Activated T-cell treated with anti-CD3 and anti-CD28 coated beads, Interleukin-2, amount 50 U/mL, for 24 hours (primary cell): Measurements from ENCODE around the gene SERPINB6.
"Not testable (repeated sequence)": the region's sequence is repeated elsewhere in the genome, so short reads cannot be mapped to it uniquely, and the experiment has no call there.

Experiments
- DNase-seq: peaks from one replicate; pipeline ENCODE4 v3.0.0-alpha.2; 2020
- H3K27ac Mint-ChIP-seq: 2 replicates; pipeline ENCODE4 v1.8.0; 2020; ENCODE audit warnings: mild to moderate bottlenecking, mixed read lengths
- H3K27me3 Mint-ChIP-seq: 2 replicates; pipeline ENCODE4 v1.8.0; 2020; ENCODE audit warnings: mixed read lengths
- H3K36me3 Mint-ChIP-seq: 2 replicates; pipeline ENCODE4 v1.8.0; 2020; ENCODE audit warnings: low read depth, mixed read lengths
- H3K4me1 Mint-ChIP-seq: 2 replicates; pipeline ENCODE4 v1.8.0; 2020; ENCODE audit warnings: low read depth, mixed read lengths
- H3K4me3 Mint-ChIP-seq: 2 replicates; pipeline ENCODE4 v1.8.0; 2020; ENCODE audit warnings: mild to moderate bottlenecking, moderate library complexity, mixed read lengths
- H3K9me3 Mint-ChIP-seq: 2 replicates; pipeline ENCODE4 v1.8.0; 2020; ENCODE audit warnings: mixed read lengths

The SERPINB6 gene

DNA sequence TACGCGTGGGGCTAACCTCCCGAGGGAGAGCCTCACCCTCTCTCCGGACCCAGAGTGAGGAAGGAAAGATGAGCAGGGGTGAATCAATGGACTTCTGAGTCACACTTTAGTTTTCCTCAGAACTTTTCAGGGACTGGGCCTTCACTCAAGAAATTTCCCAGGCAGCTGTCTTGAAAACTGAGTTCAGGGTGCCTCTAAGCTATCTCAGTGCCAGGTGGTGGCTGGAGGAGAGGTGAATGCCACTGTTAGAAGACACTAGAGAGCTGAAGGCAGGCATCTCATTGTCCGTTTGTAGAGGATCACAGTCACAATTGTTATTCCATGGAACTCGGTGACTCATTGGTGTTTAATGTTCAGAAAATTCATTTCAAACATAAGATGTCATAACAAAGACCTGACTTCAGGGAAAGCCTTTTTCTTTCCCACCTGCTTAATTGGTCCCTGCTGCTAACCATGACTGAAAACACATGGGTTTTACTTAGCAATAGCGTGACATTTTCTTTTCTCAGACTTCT is 5.3 kb upstream of the SERPINB6 start:
- DNase-seq, result no peak
- no peaks in the 10 kb centered on the region for H3K36me3 Mint-ChIP-seq
- peaks cover 34% of the 10 kb centered on the region for H3K27me3 Mint-ChIP-seq
- peaks cover 2% of the 10 kb centered on the region for H3K9me3 Mint-ChIP-seq
- peak overlapping the region; percentile 89 for H3K27ac Mint-ChIP-seq
- peak overlapping the region; percentile 20 for H3K4me3 Mint-ChIP-seq
- peaks cover 39% of the 10 kb centered on the region for H3K4me1 Mint-ChIP-seq

DNA sequence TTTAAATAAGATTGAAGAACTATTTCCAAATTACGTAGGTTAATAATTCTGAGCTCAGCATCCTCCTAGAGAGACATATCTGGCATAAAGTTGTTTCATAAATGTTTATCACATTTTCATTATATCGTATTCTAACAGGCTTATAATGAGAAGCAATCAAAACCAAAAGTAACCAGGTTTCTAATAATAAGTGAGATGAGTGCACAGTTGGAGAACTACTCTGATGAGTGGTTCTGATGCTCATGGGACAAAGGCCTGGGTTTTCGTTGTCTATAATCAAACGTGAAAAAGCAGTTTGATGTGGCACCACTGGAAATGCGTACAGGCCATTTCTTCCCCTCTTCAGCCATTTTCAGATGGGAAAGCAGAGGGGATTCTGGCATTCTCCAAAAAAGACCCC is 4.7 kb upstream of the SERPINB6 start:
- H3K4me1 Mint-ChIP-seq, result peaks cover 39% of the 10 kb centered on the region
- no peaks in the 10 kb centered on the region for H3K36me3 Mint-ChIP-seq
- peak overlapping the region; percentile 20 for H3K4me3 Mint-ChIP-seq
- peaks cover 30% of the 10 kb centered on the region for H3K27me3 Mint-ChIP-seq
- no peak for DNase-seq
- peak overlapping the region; percentile 89 for H3K27ac Mint-ChIP-seq
- H3K9me3 Mint-ChIP-seq, result peaks cover 2% of the 10 kb centered on the region

DNA sequence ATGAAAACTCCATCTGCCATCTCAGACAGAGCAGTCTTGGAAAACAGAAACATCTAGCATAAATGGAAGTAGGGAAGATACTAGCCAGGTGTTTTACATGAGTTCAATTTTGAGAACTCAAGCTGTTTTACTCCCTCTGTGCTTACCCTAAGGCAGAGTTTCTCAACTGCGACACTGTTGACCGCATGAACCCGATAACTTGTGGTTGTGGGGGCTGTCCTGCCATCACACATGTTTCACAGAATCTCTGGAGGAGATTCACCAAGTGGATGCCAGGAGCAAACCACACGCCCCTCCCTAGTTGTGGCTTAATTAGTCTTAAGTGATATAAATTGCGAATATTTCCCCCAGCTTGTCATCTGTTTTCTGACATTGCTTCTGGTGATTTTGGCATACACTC is 2.3 kb upstream of the SERPINB6 start:
- peaks cover 38% of the 10 kb centered on the region for H3K27me3 Mint-ChIP-seq
- H3K9me3 Mint-ChIP-seq, result peaks cover 2% of the 10 kb centered on the region
- H3K4me3 Mint-ChIP-seq, result no peak overlapping the region
- H3K4me1 Mint-ChIP-seq, result peaks cover 51% of the 10 kb centered on the region
- peaks cover 3% of the 10 kb centered on the region for H3K36me3 Mint-ChIP-seq
- DNase-seq, result no peak
- H3K27ac Mint-ChIP-seq, result no peak overlapping the region

DNA sequence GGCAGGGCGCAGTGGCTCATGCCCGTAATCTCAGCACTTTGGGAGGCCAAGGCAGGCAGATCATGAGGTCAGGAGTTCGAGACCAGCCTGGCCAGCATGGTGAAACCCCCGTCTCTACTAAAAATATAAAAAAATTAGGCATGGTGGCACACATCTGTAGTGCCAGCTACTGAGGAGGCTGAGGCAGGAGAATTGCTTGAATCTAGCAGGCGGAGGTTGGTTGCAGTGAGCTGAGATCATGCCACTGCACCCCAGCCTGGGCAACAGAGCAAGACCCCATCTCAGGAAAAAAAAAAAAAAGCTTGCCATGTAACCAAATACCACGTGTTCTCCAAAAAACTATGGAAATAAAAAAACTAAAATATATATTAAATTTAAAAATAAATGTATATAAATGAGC is 1.8 kb upstream of the SERPINB6 start:
- not testable (repeated sequence) for H3K4me3 Mint-ChIP-seq, H3K27ac Mint-ChIP-seq, DNase-seq, H3K36me3 Mint-ChIP-seq, H3K9me3 Mint-ChIP-seq
- Mint-ChIP-seq H3K27me3 (peaks cover 35% of the 10 kb centered on the region), H3K4me1 (peaks cover 48% of the 10 kb centered on the region)

DNA sequence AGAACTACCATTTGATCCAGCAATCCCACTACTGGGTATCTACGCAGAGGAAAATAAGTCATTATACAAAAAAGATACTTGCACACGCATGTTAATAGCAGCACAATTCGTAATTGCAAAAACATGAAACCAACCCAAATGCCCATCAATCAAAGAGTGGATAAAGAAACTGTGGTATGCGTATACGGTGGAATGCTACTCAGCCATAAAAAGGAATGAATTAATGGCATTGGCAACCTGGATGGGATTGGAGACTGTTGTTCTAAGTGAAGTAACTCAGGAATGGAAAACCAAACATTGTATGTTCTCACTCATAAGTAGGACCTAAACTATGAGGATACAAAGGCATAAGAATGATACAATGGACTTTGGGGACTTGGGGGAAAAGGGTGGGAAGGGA is 1.3 kb upstream of the SERPINB6 start:
- Mint-ChIP-seq H3K27me3 (peaks cover 34% of the 10 kb centered on the region), H3K4me1 (peaks cover 50% of the 10 kb centered on the region), H3K4me3 (peak overlapping the region; percentile 79)
- not testable (repeated sequence) for H3K9me3 Mint-ChIP-seq, DNase-seq, H3K27ac Mint-ChIP-seq, H3K36me3 Mint-ChIP-seq

- H3K9me3 Mint-ChIP-seq, DNase-seq: not testable (repeated sequence)
- H3K4me1 Mint-ChIP-seq, result peaks cover 51% of the 10 kb centered on the region
These were observed 786 bp upstream of the SERPINB6 start for GRCh38 chr6:2972219-2972487.

DNA sequence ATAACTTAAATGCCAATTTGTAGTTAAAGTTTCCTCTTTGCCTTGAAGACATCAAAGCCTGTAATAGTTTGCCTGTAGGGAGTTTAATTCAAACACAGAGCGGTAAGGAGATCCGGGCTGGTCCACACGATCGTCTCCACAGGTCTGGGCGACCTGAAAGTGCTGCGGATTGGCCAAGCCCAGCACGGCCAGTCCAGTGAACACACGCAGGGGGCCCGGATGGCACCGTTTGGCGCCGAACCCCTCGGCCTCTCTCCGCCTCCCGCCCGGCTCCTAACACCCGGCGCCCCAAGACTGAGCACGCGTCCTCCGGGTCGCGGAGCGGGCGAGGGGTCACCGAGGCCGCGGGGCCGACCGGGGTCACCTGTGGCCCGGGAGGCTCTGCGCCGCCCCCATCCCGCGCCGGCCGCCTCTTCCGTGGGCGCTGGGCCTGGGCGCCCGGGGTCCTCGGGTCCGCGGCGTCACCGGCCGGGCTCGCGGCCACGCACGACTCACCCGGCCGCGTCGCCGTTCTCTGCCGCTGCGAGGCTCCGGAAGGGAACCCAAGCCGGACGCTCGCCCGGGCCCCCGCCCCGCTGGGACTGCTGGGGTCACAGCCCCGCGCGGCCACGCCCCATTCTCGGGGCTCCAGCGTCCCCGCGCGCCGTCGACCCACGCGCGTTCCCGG is 481 bp downstream of the SERPINB6 start:
- Mint-ChIP-seq H3K4me1 (peaks cover 44% of the 10 kb centered on the region), H3K9me3 (peaks cover 2% of the 10 kb centered on the region), H3K27me3 (peaks cover 26% of the 10 kb centered on the region), H3K27ac (peak overlapping the region; percentile 88), H3K4me3 (peak overlapping the region; percentile 84), H3K36me3 (peaks cover 3% of the 10 kb centered on the region)
- peak; percentile 71 for DNase-seq

More at GRCh38 chr6:2972219-2972487, 786 bp upstream of the SERPINB6 start:
- H3K36me3 Mint-ChIP-seq, result not testable (repeated sequence)
- H3K4me3 Mint-ChIP-seq, result peak overlapping the region; percentile 79
- peak overlapping the region; percentile 89 for H3K27ac Mint-ChIP-seq
- peaks cover 31% of the 10 kb centered on the region for H3K27me3 Mint-ChIP-seq

DNA sequence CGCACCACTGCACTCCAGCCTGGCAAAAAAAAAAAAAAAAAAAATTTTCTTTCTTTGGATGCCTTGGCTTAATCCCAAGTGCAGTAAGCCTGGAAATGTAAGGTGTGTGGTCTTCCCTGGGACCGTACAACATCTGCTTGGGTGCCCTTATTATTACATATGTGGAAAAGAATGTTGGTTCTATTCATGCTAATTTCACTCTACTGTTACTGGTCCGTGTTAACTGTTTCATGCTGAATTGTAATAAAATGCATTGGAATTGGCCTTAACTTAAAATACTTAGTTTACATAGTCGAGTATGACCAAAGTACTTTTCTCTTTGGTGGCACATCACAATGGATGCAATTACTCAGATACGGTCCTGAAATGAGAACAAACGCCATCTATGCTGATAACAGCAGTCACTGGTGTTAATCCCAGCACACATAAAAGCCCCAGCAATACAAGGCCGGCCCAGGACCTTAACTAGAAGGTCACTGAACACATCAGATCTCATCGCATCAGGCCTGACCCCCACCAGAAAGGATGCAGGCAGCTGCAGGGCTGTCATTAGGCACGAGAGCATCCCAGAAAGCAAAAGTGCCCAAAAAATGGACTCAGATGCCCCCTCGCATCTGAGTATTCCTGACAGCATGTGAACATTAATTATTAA is 1.2 kb downstream of the SERPINB6 start:
- DNase-seq, result no peak
- Mint-ChIP-seq H3K4me1 (peaks cover 41% of the 10 kb centered on the region), H3K9me3 (peaks cover 2% of the 10 kb centered on the region), H3K36me3 (peaks cover 3% of the 10 kb centered on the region), H3K4me3 (peak overlapping the region; percentile 84), H3K27me3 (peaks cover 26% of the 10 kb centered on the region), H3K27ac (peak overlapping the region; percentile 88)

GRCh38 chr6:2969549-2969948 is 1.8 kb downstream of the SERPINB6 start:
- H3K4me1 Mint-ChIP-seq, result peaks cover 41% of the 10 kb centered on the region
- peak overlapping the region; percentile 38 for H3K4me3 Mint-ChIP-seq
- peaks cover 3% of the 10 kb centered on the region for H3K36me3 Mint-ChIP-seq
- H3K27ac Mint-ChIP-seq, result no peak overlapping the region
- peaks cover 26% of the 10 kb centered on the region for H3K27me3 Mint-ChIP-seq
- H3K9me3 Mint-ChIP-seq, result peaks cover 2% of the 10 kb centered on the region
- DNase-seq, result no peak

DNA sequence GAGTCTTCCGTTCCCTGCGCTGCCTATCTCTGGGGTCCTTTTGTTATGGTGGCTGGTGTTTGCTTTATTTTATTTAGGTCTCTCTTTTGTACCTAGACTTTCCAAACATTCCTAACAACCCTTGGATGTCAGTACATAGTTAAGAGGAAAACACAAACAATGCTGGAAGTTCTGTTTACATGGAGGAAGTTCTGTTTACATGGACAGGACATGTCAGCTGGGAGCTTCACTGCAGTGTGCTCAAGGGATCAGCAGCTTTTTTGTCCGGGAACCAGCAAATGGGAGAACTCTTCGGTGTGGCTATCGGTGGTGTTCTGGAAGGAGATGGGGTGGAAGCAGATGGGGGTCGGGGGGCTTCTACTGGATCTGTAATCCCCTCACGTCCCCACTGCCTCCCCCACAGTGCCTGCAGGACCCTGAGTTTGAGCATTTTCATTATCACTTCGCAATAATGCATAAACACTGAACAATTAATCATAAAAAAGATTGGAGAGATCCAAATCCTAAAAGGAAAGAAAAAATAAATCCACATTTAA is 2.7 kb downstream of the SERPINB6 start:
- Mint-ChIP-seq H3K4me1 (peaks cover 35% of the 10 kb centered on the region), H3K36me3 (peaks cover 3% of the 10 kb centered on the region), H3K9me3 (peaks cover 2% of the 10 kb centered on the region), H3K27ac (no peak overlapping the region), H3K27me3 (peaks cover 22% of the 10 kb centered on the region), H3K4me3 (no peak overlapping the region)
- no peak for DNase-seq

DNA sequence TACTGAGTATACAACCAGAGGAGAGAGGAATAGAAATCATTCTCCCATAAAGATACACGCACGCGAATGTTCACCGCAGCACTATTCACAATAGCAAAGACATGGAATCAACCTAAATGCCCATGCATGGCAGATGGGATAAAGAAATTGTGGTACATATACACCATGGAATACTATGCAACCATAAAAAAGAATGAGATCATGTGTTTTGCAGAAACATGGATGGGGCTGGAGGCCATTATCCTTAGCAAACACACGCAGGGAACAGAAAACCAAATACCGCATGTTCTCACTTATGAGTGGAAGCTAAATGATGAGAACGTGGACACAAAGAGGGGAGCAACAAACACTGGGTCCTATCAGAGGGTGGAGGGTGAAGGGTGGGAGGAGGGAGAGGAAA is 3.4 kb downstream of the SERPINB6 start:
- Mint-ChIP-seq H3K27me3 (peaks cover 21% of the 10 kb centered on the region), H3K4me1 (peaks cover 33% of the 10 kb centered on the region), H3K36me3 (peaks cover 3% of the 10 kb centered on the region), H3K4me3 (no peak overlapping the region), H3K9me3 (peaks cover 2% of the 10 kb centered on the region), H3K27ac (no peak overlapping the region)
- no peak for DNase-seq

- no peak for DNase-seq
- Mint-ChIP-seq H3K36me3 (peaks cover 3% of the 10 kb centered on the region), H3K9me3 (no peaks in the 10 kb centered on the region), H3K4me1 (peaks cover 21% of the 10 kb centered on the region), H3K27me3 (peaks cover 7% of the 10 kb centered on the region), H3K27ac (no peak overlapping the region), H3K4me3 (no peak overlapping the region)
These were observed 5.0 kb downstream of the SERPINB6 start for GRCh38 chr6:2966347-2966746.

- no peaks in the 10 kb centered on the region for H3K36me3 Mint-ChIP-seq
- no peaks in the 10 kb centered on the region for H3K9me3 Mint-ChIP-seq
- H3K4me1 Mint-ChIP-seq, result peaks cover 13% of the 10 kb centered on the region
- no peak overlapping the region for H3K4me3 Mint-ChIP-seq
- peaks cover 3% of the 10 kb centered on the region for H3K27me3 Mint-ChIP-seq
- no peak overlapping the region for H3K27ac Mint-ChIP-seq
- DNase-seq, result no peak
These were observed 6.4 kb downstream of the SERPINB6 start for GRCh38 chr6:2964793-2965505.

DNA sequence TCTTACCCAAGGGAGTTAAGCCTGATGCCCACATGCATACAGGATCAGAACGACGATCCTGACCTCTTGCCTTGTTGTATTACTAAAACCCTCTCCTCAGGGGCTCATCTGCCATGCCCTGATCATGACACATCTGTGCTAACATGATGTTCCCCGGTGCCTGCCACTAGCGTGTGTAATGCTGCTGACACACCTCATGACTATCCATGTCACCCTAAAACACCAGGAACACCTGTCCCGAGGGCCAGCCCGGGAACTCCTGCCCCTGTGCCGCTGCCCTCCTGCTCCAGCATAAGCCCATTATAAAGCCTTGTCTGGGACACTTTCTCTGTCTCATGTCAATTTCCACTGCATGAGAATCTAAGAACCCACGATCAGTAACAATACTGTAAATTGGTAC is 7.6 kb downstream of the SERPINB6 start:
- H3K4me1 Mint-ChIP-seq, result peaks cover 9% of the 10 kb centered on the region
- H3K36me3 Mint-ChIP-seq, result no peaks in the 10 kb centered on the region
- H3K27me3 Mint-ChIP-seq, result no peaks in the 10 kb centered on the region
- H3K9me3 Mint-ChIP-seq, result no peaks in the 10 kb centered on the region
- H3K4me3 Mint-ChIP-seq, result no peak overlapping the region
- no peak overlapping the region for H3K27ac Mint-ChIP-seq
- no peak for DNase-seq

- no peak for DNase-seq
- no peaks in the 10 kb centered on the region for H3K36me3 Mint-ChIP-seq
- peaks cover 5% of the 10 kb centered on the region for H3K4me1 Mint-ChIP-seq
- no peak overlapping the region for H3K4me3 Mint-ChIP-seq
- H3K9me3 Mint-ChIP-seq, result no peaks in the 10 kb centered on the region
- no peaks in the 10 kb centered on the region for H3K27me3 Mint-ChIP-seq
- no peak overlapping the region for H3K27ac Mint-ChIP-seq
These were observed 8.7 kb downstream of the SERPINB6 start for GRCh38 chr6:2962636-2963035.
